HG02884 (cell line): Measurements from ENCODE around the gene SMARCA2.
A peak's percentile ranks its signal among the peaks of the same experiment; 100 is the strongest.

Experiments used
- ATAC-seq: cut with Tn5 transposase; IDR thresholded peaks from one replicate; pipeline ENCODE4 v1.9.1; 2021; ENCODE audit warnings: mild to moderate bottlenecking, moderate library complexity; ENCODE audit not compliant: unreplicated experiment

SMARCA2 gene

DNA sequence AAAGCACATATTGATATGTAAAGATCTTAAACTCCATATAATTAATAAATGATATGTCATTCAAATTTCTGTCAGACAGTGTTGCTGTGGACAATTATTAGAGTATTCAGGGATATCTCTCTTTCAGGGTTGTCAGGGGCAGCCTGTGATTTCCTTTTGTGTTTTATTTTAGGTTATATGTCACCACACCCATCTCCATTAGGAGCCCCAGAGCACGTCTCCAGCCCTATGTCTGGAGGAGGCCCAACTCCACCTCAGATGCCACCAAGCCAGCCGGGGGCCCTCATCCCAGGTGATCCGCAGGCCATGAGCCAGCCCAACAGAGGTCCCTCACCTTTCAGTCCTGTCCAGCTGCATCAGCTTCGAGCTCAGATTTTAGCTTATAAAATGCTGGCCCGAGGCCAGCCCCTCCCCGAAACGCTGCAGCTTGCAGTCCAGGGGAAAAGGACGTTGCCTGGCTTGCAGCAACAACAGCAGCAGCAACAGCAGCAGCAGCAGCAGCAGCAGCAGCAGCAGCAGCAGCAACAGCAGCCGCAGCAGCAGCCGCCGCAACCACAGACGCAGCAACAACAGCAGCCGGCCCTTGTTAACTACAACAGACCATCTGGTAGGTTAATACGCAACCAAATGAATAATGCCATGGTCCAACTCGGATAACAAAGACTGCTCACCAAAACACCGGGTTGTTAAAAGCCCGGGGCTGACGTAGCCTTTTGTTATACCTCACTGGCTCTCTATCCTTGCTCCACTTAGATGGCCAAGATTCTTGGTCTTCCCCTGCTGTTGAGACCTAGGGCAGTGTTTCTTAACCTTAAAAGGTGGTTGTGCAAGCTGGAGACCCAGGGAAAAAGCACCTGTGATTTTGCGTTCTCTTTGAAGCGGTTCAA lies 24.4 kb downstream of the SMARCA2 start:
- no peak for ATAC-seq

DNA sequence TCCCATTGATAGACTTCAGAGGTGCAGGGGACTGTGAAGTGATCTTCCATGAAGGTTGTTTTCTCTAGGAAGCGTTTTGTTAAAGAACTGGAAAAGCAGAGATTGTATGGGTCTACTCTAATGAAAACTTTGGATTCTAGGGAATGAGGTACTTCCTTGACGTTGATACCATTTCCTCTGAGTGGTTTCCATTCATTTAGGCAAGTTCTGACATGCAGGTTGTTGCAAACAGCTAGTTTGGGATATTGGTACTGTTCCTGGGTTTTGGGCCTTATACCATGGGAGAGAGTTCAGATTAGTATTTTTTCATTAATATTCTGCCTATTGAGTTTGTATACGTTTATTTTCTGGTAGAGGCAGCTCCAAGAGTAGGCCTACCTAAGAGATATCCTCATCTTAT lies 25.7 kb downstream of the SMARCA2 start:
- no peak for ATAC-seq

DNA sequence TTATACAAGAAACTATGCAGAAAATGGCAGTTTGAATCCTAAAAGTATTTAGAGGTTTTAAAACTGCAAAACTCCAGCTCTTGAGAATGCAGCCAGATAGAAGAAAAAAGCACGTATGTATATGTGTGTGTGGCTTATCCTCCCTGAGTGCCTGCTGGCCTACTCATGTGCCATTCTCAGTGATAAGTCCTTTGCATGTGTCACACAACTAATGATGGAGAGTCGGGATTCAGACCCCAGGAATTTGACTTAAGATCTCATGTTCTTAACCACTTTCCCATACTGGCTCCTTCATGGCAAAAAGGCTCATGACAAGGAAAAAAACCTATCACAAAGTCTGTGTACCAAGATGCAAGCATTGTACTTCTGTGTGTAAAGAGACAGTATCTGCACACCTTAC lies 26.6 kb downstream of the SMARCA2 start:
- no peak for ATAC-seq

DNA sequence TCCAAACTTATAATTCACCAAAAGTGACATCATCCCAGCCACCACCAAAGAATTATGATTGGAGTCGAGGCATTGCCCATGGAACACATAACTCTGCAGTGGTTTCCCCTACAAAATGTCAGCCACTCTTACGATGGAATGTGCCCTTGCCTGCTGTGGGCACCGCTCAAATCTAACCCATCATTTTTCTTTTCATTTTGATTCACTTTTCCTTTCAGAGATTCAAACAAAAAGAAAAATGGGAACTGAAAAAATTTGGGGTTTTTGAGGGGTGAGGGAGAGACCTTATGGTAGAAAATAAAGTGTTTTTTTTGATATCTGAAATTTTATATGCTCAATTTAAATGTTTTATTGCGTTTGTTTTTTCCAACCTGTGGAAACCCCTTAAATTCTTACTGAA lies 28.1 kb downstream of the SMARCA2 start:
- ATAC-seq = peak; percentile 16

DNA sequence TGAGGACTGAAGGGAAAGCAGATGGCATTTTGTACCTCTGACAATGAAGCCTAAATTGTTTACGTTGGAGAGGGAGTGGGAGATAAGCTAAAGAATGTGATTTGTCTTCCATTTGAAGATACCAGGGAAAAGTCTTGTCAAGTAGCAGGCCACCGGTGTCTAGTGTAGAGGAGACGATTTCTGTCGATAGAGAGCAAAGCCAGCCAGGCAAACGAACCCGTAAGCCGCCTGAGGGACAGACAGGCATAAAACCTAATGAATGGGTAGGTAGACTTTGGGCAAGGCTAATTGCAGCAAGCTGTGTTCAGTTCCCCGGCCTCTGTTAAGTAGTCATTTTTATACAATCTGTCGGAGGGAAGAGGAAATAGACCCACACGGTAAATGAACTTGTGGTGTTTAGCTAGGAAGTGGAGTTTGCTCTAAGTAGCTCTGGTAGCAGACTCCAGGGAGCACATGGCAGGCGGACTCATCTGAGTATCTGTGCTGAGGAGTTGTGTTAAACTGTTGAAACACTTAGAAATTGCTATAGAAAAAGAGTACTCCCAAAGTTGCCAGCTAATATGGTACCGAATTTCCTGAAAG lies 28.8 kb downstream of the SMARCA2 start:
- peak; percentile 66 for ATAC-seq

DNA sequence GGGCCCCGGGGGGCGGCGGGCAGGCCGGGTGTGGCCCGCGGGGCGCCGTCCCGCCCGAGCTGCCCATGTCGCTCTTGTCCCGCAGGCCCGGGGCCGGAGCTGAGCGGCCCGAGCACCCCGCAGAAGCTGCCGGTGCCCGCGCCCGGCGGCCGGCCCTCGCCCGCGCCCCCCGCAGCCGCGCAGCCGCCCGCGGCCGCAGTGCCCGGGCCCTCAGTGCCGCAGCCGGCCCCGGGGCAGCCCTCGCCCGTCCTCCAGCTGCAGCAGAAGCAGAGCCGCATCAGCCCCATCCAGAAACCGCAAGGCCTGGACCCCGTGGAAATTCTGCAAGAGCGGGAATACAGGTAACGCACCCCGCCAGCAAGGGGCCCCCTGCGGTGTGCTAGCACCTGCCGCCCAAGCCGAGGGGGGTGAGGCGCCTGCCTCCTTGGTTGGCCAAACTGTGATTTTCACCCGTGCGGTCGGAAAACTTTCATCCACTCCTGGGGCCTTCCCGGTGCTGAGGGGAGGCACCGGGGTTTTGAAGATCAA lies 32.1 kb downstream of the SMARCA2 start:
- ATAC-seq = no peak

DNA sequence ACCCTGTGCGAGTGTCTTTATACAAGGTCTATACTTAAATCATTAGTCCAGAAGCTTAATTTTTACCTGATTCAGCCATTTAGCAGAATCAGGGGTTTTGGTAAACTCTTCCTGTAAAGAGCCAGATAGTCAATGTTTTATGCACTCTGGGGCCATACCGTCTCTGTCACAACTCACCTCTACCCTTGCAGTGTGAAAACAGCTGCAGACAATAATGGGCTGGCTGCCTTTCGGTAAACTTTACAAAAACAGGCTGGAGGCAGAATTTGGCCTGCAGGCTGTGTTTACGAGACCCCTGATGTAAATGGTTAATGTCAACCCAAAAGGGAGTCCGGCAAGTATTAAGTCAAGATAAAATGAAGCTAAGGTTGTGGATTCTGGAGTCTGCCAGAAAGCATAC lies 32.8 kb downstream of the SMARCA2 start:
- no peak for ATAC-seq

DNA sequence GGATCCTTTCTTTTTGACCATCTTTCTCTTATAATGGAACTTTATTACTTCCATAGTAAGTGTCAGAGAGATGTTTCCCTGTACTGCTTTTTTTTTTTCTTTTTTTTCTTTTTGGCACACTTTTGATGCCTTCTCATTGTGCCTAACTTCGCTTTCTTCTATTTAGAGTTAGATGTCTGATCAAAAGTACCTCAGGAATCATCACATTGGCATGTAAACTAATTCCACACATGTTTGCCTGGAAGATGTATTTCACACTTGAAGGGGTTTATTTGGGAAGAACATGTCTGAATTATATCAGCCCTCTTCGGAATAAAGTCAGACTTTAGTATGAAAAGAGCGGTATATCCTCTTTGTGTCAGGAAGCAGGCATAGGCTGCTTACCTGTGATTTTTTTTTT lies 35.1 kb downstream of the SMARCA2 start:
- no peak for ATAC-seq

DNA sequence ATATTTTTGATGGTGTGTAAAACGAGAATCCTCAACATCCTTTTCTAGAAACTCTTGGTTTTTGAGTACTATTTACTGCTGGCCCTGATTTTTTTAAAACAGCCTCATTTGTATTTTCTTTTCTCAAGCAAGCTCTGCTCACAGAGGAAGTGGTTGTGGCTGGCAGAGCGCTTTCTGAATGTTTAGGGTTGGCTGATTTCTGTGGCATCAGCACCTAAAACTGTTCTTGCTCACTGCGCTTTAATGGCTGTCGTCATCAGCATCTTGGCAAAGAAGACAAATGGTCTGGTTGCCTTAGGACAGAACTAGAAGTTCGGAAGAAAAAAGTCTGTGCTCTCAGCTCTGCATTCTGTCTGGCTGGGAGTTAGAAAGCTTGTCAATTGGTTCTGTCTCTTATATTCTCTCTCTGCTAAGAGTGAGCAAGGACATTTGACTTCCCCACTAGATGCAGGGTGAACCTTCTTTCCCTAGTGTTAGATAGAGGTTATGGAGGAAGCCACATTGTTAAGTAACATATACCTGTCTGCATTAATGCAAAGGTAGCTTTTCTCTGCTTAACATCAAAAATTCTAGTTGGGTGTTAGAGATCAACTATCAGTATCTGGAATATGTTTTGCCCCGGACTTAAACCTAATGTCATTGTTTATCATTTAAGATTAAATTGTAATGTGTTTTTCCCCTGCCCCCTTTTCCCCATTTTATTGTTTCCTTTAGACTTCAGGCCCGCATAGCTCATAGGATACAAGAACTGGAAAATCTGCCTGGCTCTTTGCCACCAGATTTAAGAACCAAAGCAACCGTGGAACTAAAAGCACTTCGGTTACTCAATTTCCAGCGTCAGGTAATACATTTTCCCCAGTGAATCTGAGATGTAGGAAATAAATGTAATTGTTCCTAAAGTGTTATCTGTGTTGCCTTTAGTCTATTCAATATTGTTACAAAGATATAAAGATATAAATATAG lies 39.0 kb downstream of the SMARCA2 start:
- ATAC-seq = peak; percentile 84

DNA sequence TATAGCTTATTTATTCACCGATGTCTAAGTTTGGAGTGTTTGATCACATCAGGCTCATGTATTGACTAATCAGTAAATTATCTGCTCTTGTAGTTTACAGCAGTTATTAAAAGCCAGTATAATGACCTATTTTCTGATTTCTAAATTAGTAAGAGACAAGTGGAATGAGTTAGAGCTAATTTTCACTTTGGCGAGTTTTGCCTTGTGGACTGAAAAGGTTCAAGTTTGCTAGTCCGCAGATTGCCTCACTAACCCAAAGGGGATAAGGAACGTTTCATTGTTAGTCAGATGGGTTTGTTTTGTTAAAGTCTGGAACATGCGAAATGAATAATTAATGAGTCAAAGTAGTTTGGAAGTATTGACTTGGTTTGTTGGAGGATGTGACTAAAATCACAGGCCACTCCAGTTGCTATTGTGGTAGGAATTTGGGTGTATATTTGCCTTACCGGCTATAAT lies 40.1 kb downstream of the SMARCA2 start:
- peak; percentile 51 for ATAC-seq

DNA sequence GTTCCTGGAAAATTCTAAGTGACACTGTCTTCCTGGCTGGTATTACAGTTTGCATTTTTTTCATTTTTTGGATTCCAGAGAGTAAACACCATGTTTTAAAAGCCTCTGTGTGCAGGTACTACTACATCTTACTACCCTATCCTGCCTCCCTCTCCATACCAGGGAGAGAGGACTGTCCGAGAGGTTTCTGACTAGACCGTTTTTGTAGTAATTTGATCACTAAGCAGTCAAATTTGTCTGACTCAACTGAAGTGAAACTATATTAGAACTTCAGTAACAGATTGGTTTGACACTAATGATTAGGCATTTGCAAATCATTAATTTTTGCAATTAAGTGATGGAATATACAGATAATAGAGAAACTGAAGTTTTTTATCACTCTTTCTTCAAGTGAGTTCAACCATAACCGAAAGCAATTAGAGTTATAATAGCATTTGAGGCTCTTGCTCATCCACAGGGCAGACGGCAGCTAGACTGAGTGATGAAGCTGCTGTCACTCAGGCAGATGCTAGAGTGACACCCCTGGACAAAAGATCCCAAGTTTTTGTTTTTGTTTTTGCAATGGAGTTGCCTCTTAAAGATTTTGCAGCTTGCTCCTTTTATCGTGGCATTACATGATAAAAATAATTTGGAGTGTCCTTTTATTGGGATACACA lies 44.3 kb downstream of the SMARCA2 start:
- no peak for ATAC-seq

DNA sequence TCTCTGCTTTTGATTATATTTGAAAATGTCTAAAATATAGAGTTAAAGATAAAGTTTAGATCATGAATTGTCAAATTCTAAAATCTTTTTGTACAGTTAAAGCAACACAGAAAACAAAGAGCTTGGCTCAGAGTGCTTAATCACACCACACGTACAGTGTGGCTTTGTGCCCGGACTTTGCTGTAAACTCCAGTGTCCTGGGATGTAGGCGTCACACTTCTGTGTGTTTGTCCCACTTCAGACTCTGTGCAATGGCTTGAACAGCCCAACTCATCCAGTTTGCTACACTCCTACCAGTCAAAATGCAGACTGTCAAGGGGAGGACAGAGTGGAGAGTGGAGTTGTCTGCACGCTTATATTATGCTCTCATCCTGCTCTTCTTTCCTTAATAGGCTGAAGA lies 45.3 kb downstream of the SMARCA2 start:
- no peak for ATAC-seq

DNA sequence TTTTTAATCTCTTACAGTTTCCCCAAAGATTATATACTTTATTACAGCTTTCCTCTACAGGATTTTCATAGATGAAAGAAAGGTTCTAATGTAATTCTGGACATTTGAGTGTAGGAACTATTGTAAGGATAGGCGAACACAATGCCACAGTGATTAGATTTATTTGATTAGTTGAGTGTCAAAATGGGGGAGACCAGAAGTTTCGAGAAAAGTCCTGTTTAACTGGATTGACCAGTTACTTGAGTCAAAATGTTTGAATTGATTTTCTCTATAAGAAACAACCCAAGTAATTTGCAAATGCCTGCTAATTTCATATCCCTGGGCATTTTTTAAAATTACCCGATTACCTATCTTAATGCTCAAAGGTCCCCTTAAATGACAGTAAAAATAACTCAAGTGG lies 50.6 kb downstream of the SMARCA2 start:
- no peak for ATAC-seq

DNA sequence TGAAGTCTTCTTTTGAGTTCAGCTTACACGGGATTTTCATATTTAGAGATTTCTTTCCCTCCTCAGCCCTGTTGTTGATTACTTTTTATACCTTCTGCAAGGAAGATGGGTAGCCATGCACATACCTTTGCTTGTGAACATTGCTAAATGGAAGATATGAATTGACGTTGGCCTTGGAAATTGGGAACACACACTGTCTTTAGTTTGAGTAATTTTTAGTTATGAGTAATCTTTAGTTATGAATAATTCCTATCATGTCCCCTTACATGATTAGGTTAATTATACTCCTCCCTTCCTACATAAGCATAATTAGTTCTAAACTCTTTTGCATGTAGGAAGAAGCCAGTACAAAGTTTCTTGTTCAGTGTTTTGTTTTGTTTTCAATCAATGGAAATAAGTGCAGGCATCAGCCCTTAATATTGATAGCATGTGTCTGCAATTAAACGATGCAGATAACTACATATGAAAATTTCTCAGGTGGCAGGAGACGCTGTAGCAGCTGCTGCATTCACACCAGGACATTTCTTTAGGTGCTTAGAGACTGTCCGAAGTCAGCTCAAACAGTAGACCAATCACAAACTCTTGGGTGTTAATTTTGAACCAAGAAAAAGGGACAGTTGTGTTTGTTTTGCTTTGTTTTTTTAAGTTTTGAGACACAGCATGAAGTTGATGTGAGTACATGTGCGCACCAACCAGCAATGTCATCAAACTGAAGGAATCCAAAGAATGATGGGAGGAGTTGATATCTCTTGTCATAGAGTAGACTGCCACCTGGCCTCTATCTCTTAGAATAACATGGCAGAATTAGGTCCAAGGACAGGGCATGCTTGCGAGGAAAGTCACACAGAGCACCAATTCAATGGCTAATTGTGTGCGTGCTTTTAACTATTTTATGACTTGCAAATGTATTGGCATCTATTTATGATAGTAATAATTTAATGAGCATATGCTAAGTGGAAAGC lies 51.4 kb downstream of the SMARCA2 start:
- ATAC-seq = no peak

DNA sequence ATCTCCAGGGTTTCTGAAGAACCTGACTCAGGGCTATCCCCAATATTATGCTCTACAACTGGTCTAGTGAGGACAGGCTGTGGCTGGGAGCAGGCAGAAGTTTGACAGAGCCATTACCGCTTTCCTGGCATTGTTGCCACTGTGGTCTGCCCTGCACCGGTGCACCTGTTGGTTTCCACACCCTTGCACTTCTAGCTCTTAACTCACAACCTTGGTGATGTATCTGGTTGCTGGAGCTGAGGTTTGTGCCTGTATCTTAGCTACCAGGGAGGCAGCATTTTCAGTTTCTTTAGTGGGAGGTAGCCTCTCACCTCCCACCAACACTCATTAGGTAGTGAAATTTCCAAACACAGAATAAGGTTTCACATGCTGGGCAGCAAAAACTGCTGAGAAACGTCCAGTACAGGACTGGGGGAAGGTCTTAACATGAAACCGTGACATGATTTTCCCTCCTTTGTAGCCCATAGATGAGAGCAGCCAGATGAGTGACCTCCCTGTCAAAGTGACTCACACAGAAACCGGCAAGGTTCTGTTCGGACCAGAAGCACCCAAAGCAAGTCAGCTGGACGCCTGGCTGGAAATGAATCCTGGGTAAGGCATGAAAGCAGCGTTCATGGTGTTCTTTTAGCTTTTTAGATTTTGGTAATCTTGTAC lies 57.7 kb downstream of the SMARCA2 start:
- ATAC-seq = peak; percentile 79

DNA sequence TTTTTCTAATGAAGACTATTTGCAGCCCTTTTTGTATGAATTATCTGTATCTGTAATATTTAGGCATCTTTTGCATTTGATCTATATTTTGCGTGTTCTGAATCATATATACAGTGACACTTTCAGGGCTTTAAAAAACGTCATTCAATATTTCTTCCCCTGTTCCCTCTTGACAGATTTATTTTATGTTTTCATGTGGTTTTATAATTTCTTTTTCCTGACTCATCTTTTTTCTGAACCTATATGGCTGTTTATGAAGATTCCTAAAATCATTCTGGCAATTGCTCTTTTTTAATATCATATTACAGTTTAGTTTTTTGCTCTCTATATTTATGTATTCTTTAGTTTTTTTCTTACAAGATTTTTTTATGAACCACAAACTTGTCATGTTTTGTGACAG lies 67.6 kb downstream of the SMARCA2 start:
- no peak for ATAC-seq

DNA sequence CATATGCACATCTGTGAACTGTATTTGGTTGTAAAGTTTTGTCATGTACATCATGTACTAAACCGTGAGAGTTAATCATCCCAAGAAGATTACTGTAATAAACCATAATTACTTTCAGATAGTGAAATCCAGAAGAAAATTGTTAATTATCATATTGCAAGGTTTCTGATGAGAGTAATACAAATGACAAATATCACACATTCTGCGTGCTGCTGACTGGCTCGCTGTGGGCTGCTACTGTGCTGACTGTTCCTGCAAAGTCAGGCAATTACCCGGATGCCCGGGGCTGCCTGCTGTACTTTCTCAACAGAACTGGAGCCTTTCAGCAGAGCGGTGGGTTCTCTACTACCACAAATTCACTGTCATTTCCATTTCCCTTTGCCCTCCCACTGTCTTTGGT lies 68.3 kb downstream of the SMARCA2 start:
- ATAC-seq = no peak

DNA sequence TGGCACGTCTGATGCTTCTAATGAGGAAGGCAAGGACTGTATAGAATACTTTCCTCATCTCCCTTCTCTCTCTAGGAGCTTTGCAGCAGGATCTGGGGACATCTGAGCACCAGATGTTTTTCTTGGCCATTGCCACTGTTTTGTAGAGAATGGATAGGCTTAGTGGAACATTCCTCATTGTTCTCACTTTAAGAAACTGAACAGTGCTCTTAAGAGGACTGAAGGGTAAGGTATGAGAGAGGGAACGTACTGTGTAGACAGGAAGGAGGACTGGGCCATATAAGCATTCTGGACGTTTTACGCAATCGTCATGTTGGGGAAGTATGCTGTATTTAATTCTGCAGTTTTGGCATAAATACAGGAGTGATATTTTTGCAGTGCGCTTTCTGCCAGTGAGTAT lies 70.6 kb downstream of the SMARCA2 start:
- no peak for ATAC-seq

DNA sequence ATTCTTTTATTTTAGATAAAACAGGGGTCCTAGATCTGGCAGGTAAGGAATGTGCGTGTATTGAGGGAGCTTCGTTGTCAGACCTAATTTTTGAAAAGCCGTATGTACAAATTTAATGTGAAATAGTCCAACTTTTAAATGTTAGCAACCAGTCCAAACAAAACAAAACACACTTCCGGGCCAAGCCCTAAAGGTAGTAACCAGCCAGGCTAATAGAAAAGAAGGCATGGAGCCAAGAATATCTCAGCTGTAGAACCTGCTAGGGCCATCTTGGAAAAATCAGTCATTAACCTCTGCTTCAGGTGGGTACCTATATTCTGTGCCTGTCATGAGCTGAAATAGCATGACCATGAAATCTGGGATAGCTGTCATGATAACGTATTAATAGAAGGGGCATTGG lies 71.0 kb downstream of the SMARCA2 start:
- ATAC-seq = no peak
